Measurements from ENCODE around the gene RHO.

Gene RHO

DNA sequence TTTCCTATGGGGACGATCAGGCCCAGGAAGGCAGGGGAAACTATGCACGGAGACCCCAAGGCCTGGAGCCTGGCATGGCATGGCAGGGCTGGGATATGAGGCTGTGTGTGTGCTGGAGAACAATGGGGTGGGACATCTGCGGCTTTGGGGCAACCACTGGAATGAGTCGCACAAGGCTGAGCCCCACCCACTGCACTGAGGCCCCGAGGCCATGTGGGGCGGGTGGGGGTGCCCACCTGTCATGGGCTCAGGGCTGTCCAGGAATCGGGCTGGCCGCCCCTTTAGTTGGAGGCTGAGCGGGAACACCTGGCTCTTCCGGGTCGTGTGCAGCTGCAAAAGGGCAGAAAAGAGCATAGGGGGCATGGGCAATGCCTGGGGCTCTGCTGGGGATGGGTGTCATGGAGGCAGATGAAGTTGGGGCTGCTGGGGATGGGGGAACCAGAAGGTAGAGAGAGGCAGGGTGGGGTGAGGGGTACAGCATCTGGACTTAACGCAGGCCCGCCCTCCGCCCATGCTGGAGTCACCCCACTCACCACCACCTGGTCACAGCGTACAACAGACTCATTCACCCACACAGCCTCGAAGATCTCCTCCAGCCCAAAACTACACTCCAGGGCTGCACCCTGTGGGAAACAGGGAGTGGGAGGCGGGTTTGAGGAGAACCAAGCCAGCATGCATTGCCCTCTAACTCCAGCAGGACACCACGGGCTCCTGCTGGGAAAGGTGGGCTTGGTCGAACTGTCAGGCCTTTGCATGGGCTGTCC is 47.0 kb downstream of the RHO start:
- H3K9ac ChIP-seq (ENCODE audit: low read length): no peak overlapping the region
- no peak overlapping the region for H3K4me3 ChIP-seq (ENCODE audit: low read length)
- H3K27me3 ChIP-seq (ENCODE audit: control insufficient read depth, insufficient read depth, low read length): no peaks in the 10 kb centered on the region
- H3K4me1 ChIP-seq (ENCODE audit: control insufficient read depth, insufficient read depth, low read length): no peaks in the 10 kb centered on the region
- no peak overlapping the region for H3K27ac ChIP-seq (ENCODE audit: low read depth, low read length)
- H3K36me3 ChIP-seq (ENCODE audit: control insufficient read depth, insufficient read depth, low read length): no peaks in the 10 kb centered on the region

DNA sequence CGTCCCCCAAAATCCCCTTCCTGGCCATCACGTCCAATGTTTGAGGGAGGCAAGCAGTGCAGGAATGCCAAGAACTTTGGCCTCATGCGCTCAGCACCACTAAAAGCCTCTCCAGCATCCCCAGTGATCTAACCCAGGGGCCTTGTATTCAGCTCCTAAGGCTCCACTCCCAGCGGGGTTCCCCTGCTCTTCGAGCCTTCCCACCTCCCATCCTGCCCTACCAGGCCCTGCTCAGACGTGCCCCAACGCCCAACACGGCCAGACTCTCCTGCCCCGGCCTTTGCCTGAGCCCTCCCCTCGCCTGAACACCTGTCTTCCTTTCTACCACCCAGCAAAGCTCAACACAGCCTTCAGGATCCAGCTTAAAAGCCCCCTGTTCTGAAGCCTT is 47.6 kb downstream of the RHO start:
- Histone ChIP-seq H3K4me1 (ENCODE audit: control insufficient read depth, insufficient read depth, low read length) (no peaks in the 10 kb centered on the region), H3K27me3 (ENCODE audit: control insufficient read depth, insufficient read depth, low read length) (no peaks in the 10 kb centered on the region), H3K4me3 (ENCODE audit: low read length) (no peak overlapping the region), H3K9ac (ENCODE audit: low read length) (no peak overlapping the region), H3K27ac (ENCODE audit: low read depth, low read length) (no peak overlapping the region), H3K36me3 (ENCODE audit: control insufficient read depth, insufficient read depth, low read length) (no peaks in the 10 kb centered on the region)

DNA sequence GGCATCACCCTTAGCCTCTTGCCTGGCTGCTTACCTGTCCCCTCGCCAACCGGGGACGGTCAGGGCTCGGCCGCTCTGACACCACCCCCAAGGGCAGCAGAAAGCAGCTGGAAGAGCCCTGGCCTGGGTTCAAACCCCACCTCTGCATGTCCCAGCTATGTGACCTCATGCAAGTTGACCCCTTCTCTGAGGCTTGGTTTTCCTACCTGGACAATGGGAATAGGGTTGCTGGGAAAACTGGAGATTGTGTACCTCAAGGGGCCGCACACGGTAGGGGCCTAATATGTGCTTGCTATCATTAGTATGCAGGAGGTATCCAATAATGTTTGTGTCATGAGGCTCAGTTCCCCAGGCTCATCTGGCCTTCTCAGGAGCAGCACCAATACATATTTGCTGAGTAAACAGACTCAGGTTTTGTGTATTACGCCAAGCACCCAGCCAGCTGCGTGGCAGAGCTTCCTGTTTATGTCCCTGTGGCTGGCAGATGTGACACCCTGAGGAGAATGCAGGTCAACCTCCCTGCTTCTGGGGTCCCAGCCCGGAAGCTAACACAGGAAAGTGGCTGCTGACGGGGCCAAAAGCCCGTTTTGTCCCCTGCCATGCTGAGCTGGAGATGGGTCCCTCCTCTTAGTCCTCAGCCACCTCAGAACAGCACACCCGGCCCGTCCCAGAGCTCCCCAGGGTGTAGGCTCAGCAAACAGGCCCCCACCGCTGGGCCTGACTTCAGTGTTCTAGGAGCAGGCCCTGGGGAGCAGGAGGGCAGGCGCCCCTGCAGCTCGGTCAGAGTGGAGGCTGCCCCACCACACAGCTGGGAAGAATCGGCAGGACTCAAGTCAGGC is 48.3 kb downstream of the RHO start:
- no peaks in the 10 kb centered on the region for H3K36me3 ChIP-seq (ENCODE audit: control insufficient read depth, insufficient read depth, low read length)
- no peak overlapping the region for H3K4me3 ChIP-seq (ENCODE audit: low read length)
- H3K27me3 ChIP-seq (ENCODE audit: control insufficient read depth, insufficient read depth, low read length): no peaks in the 10 kb centered on the region
- H3K4me1 ChIP-seq (ENCODE audit: control insufficient read depth, insufficient read depth, low read length): no peaks in the 10 kb centered on the region
- no peak overlapping the region for H3K9ac ChIP-seq (ENCODE audit: low read length)
- H3K27ac ChIP-seq (ENCODE audit: low read depth, low read length): no peak overlapping the region

DNA sequence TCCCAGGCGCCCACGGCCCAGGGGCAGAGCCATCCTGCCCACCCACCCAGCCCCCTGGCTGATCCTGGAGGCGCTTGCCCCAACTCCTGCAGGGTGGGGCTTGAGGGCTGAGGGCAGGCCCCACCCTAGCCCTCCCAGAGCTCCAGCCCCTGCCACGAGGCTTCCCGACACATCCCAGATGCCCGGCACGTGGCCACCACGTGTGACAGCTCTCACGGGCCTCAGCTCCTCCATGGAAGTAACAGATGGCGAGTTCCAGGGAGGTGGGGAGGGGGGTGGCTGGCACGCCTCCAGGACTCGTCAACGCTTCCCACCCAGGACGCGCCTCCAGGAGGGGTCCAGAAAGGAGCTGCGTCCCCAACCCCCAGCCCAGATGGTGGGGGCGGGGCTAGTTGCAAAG is 48.9 kb downstream of the RHO start:
- no peaks in the 10 kb centered on the region for H3K27me3 ChIP-seq (ENCODE audit: control insufficient read depth, insufficient read depth, low read length)
- H3K4me3 ChIP-seq (ENCODE audit: low read length): no peak overlapping the region
- no peaks in the 10 kb centered on the region for H3K36me3 ChIP-seq (ENCODE audit: control insufficient read depth, insufficient read depth, low read length)
- peak overlapping the region; percentile 34 for H3K27ac ChIP-seq (ENCODE audit: low read depth, low read length)
- no peak overlapping the region for H3K9ac ChIP-seq (ENCODE audit: low read length)
- H3K4me1 ChIP-seq (ENCODE audit: control insufficient read depth, insufficient read depth, low read length): no peaks in the 10 kb centered on the region

DNA sequence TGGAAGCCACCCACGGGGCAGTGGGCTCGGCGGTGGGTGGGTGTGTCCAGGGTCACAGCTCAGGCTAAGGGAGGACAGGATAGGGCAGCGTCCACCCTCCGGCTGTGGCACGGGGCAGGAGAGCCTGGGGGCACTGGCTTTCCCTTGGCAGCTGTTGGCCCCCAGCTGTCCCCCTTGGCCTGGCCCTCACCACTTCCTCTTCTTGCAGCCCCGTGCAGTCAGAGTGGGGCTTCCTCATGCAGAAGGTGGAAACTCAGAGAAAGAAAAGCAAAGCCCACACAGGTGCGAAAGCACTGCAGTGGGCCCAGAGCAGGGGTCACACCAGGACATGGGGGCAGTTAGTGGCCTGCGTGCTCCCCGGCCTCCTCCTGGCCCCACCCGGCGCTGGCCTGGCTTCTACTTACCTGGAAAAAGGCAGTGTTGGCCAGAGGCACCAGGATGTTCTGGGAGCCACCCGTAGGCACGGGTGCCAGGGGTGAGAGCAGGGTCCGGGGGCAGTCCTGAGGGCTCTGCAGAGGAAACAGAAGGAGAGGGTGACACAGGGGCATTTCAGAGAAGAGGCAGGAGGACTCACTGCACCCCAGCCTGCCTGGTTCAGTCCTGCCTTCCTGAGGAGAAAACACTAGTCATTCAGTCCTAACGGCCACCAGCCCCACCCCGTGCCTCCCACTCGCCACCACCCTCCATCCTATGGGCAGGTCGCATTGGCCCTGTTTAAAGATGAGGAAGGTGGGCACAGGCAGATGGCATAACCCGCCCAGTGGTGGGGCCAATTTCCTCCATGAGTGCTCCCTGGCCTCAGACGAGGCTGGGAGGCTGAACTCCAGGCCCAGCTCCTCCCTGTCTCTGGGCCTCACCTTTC is 49.7 kb downstream of the RHO start:
- Histone ChIP-seq H3K4me1 (ENCODE audit: control insufficient read depth, insufficient read depth, low read length) (no peaks in the 10 kb centered on the region), H3K27ac (ENCODE audit: low read depth, low read length) (peak overlapping the region; percentile 34), H3K36me3 (ENCODE audit: control insufficient read depth, insufficient read depth, low read length) (peaks cover 3% of the 10 kb centered on the region), H3K4me3 (ENCODE audit: low read length) (no peak overlapping the region), H3K27me3 (ENCODE audit: control insufficient read depth, insufficient read depth, low read length) (no peaks in the 10 kb centered on the region), H3K9ac (ENCODE audit: low read length) (no peak overlapping the region)

DNA sequence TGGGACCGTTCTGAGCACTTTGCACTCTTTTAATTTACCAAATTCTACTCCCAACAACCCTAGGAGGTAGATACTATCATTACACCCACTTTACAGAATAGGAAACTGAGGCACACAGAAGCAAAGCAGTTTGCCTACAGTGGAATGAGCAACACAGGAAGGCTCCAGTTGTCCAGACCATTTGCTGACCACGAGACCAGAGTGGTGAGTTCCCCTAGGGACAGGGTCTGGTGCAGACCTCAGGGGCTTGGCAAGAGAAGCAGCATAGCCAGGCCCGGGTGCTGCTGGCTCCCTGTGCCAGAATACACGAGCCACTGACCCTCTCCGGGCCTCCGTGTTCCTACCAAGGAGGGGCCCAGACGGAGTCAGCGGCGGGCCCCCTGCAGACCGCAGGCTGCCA is 51.6 kb downstream of the RHO start:
- H3K9ac ChIP-seq (ENCODE audit: low read length): no peak overlapping the region
- no peak overlapping the region for H3K27ac ChIP-seq (ENCODE audit: low read depth, low read length)
- no peaks in the 10 kb centered on the region for H3K4me1 ChIP-seq (ENCODE audit: control insufficient read depth, insufficient read depth, low read length)
- no peaks in the 10 kb centered on the region for H3K27me3 ChIP-seq (ENCODE audit: control insufficient read depth, insufficient read depth, low read length)
- H3K36me3 ChIP-seq (ENCODE audit: control insufficient read depth, insufficient read depth, low read length): peaks cover 3% of the 10 kb centered on the region
- H3K4me3 ChIP-seq (ENCODE audit: low read length): no peak overlapping the region

DNA sequence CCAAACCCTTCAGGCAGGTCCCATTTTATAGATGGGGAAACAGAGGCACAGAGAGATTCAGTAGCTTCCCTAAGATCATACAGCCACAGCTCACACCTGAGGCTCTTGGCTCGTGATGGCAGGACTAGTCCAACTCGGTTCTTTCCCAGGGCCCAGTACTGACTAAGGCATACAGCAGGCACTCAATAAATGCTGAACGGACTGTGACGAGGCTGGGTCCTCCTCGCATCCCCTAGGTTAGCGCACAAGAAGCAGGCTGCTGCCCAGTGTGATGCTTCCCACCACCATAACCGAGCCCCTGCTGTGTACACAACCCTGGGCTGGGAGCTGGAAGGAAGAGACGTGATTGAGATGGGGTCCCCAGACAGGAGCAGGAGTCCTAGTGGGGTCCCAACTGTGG is 53.2 kb downstream of the RHO start:
- Histone ChIP-seq H3K4me3 (ENCODE audit: low read length) (no peak overlapping the region), H3K9ac (ENCODE audit: low read length) (no peak overlapping the region), H3K36me3 (ENCODE audit: control insufficient read depth, insufficient read depth, low read length) (peaks cover 7% of the 10 kb centered on the region), H3K27me3 (ENCODE audit: control insufficient read depth, insufficient read depth, low read length) (no peaks in the 10 kb centered on the region), H3K4me1 (ENCODE audit: control insufficient read depth, insufficient read depth, low read length) (no peaks in the 10 kb centered on the region), H3K27ac (ENCODE audit: low read depth, low read length) (no peak overlapping the region)

DNA sequence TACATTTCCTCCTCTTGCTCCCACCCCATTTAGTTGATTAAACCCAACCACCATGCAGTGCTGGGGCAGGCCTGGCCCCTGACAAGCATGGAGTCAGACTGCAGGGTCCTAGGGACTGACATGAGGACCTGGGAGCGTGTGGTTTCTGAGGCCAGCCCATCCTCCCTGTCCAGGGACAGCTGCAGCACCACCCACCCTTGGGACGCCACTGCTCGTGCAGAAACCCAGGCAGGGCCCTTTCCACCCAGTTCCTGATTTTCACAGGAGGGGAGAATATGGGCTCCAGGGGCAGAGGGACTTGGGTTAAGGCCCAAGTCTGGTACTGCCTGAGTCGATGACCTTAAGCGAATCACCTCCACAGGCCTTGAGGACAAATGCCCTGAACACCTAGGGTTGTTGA is 54.4 kb downstream of the RHO start:
- H3K27ac ChIP-seq (ENCODE audit: low read depth, low read length): no peak overlapping the region
- H3K36me3 ChIP-seq (ENCODE audit: control insufficient read depth, insufficient read depth, low read length): peaks cover 8% of the 10 kb centered on the region
- no peak overlapping the region for H3K4me3 ChIP-seq (ENCODE audit: low read length)
- H3K4me1 ChIP-seq (ENCODE audit: control insufficient read depth, insufficient read depth, low read length): peaks cover 3% of the 10 kb centered on the region
- no peaks in the 10 kb centered on the region for H3K27me3 ChIP-seq (ENCODE audit: control insufficient read depth, insufficient read depth, low read length)
- no peak overlapping the region for H3K9ac ChIP-seq (ENCODE audit: low read length)

DNA sequence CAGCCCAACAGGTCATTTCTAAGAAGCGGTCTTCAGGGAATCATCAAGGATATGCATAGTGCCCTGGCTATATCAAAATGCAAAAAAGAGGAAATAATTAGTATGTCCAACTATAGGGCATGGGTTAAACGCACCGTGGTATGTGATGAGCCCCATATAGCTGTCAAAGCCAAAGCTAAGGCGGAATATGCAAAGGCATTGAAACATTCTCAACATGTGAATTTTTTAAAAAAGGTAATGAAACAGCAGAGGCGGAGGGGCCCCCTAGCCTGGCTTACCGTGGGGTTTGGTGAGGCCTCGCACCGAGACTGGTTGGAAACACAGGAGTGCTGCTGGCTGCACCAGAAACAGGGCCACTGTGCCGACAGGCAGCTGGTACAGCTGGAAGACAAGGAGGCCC is 54.9 kb downstream of the RHO start:
- Histone ChIP-seq H3K9ac (ENCODE audit: low read length) (no peak overlapping the region), H3K4me1 (ENCODE audit: control insufficient read depth, insufficient read depth, low read length) (peaks cover 3% of the 10 kb centered on the region), H3K4me3 (ENCODE audit: low read length) (no peak overlapping the region), H3K27me3 (ENCODE audit: control insufficient read depth, insufficient read depth, low read length) (no peaks in the 10 kb centered on the region), H3K27ac (ENCODE audit: low read depth, low read length) (no peak overlapping the region), H3K36me3 (ENCODE audit: control insufficient read depth, insufficient read depth, low read length) (peaks cover 8% of the 10 kb centered on the region)

DNA sequence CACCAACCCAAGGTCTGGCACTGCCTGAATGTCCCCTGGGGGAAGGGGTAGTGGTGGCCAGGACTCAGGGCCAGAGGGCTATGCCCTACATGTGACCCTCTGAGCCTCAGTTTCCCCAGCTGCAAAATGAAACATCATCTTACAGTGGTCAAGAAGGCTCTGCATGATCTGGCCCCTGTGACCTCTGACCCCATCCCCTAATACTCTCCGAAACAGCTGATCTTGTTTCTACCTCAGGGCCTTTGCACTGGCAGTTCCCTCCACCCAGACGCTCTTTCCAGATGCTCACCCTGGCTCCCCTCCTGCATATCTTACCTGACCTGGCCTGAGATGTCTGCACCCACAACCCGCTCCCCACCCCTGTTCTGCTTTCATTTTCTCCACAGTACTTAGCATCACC is 56.2 kb downstream of the RHO start:
- no peak overlapping the region for H3K4me3 ChIP-seq (ENCODE audit: low read length)
- no peak overlapping the region for H3K27ac ChIP-seq (ENCODE audit: low read depth, low read length)
- no peak overlapping the region for H3K9ac ChIP-seq (ENCODE audit: low read length)
- peaks cover 8% of the 10 kb centered on the region for H3K36me3 ChIP-seq (ENCODE audit: control insufficient read depth, insufficient read depth, low read length)
- peaks cover 3% of the 10 kb centered on the region for H3K4me1 ChIP-seq (ENCODE audit: control insufficient read depth, insufficient read depth, low read length)
- no peaks in the 10 kb centered on the region for H3K27me3 ChIP-seq (ENCODE audit: control insufficient read depth, insufficient read depth, low read length)

Data from rectal smooth muscle tissue (tissue), 1 donor.